ENCODE data around the gene POU2AF3. TPM values are rescaled to one million over a fixed set of nuclear protein-coding genes. Genes with fewer than 3 reads are reported as not detected.

The POU2AF3 gene
- total RNA-seq, 2 experiments from 2014 or later = not detected

GRCh38 chr11:111325259-111325658, 26.9 kb downstream of the POU2AF3 start:
- H3K9me3 ChIP-seq (ENCODE audit: control insufficient read depth in 1 of 2, insufficient read depth in 1 of 2, low read length in 2 of 2) = no peaks in the 10 kb centered on the region
- TF ChIP-seq CTCF (IDR thresholded peaks at IDR 0.05) = no peak
- ATAC-seq (ENCODE audit: poor library complexity) = no peak
- H3K36me3 Mint-ChIP-seq (ENCODE audit: low read depth) = no peaks in the 10 kb centered on the region
- intact Hi-C loops (cut with DNase I, micrococcal nuclease) = no loop called here
- POLR2A ChIA-PET = no interaction called here
- CTCF ChIA-PET = no interaction called here
- H3K4me1 ChIP-seq (ENCODE audit: insufficient read depth, low read length) = no peaks in the 10 kb centered on the region
- no peak overlapping the region for H3K4me3 ChIP-seq (ENCODE audit: low read length)
- H3K4me1 Mint-ChIP-seq (ENCODE audit: low read depth) = no peaks in the 10 kb centered on the region
- no peak overlapping the region for H3K27ac ChIP-seq (ENCODE audit: low read depth in 1 of 2, low read length in 2 of 2)
- H3K4me3 Mint-ChIP-seq = no peak overlapping the region
- H3K36me3 ChIP-seq (ENCODE audit: insufficient read depth, low read length) = no peaks in the 10 kb centered on the region
- no peak for DNase-seq
- peaks cover 0 to 3% of the 10 kb centered on the region in 2 experiments for H3K27me3 ChIP-seq (ENCODE audit: control insufficient read depth in 1 of 2, insufficient read depth in 2 of 2, low read length in 2 of 2)
- no peaks in the 10 kb centered on the region for H3K9me3 Mint-ChIP-seq
- H3K27me3 Mint-ChIP-seq = no peaks in the 10 kb centered on the region
- H3K27ac Mint-ChIP-seq = no peak overlapping the region

GRCh38 chr11:111326824-111327223, 28.5 kb downstream of the POU2AF3 start:
- H3K4me1 ChIP-seq (ENCODE audit: insufficient read depth, low read length) = no peaks in the 10 kb centered on the region
- no peaks in the 10 kb centered on the region for H3K27me3 ChIP-seq (ENCODE audit: control insufficient read depth in 1 of 2, insufficient read depth in 2 of 2, low read length in 2 of 2)
- ChIA-PET POLR2A (no interaction called here), CTCF (no interaction called here)
- TF ChIP-seq CTCF (IDR thresholded peaks at IDR 0.05) = no peak
- Mint-ChIP-seq H3K9me3 (no peaks in the 10 kb centered on the region), H3K27me3 (no peaks in the 10 kb centered on the region), H3K4me1 (ENCODE audit: low read depth) (no peaks in the 10 kb centered on the region), H3K36me3 (ENCODE audit: low read depth) (no peaks in the 10 kb centered on the region), H3K27ac (no peak overlapping the region), H3K4me3 (no peak overlapping the region)
- H3K4me3 ChIP-seq (ENCODE audit: low read length) = no peak overlapping the region
- no peaks in the 10 kb centered on the region for H3K9me3 ChIP-seq (ENCODE audit: control insufficient read depth in 1 of 2, insufficient read depth in 1 of 2, low read length in 2 of 2)
- ATAC-seq (ENCODE audit: poor library complexity) (no peak), DNase-seq (no peak)
- intact Hi-C loops (cut with DNase I, micrococcal nuclease) = no loop called here
- no peaks in the 10 kb centered on the region for H3K36me3 ChIP-seq (ENCODE audit: insufficient read depth, low read length)
- H3K27ac ChIP-seq (ENCODE audit: low read depth in 1 of 2, low read length in 2 of 2) = no peak overlapping the region

- Histone ChIP-seq H3K4me1 (ENCODE audit: insufficient read depth, low read length) (no peaks in the 10 kb centered on the region), H3K4me3 (ENCODE audit: low read length) (no peak overlapping the region), H3K27me3 (ENCODE audit: control insufficient read depth in 1 of 2, insufficient read depth in 2 of 2, low read length in 2 of 2) (no peaks in the 10 kb centered on the region), H3K36me3 (ENCODE audit: insufficient read depth, low read length) (no peaks in the 10 kb centered on the region), H3K27ac (ENCODE audit: low read depth in 1 of 2, low read length in 2 of 2) (no peak overlapping the region), H3K9me3 (ENCODE audit: control insufficient read depth in 1 of 2, insufficient read depth in 1 of 2, low read length in 2 of 2) (no peaks in the 10 kb centered on the region)
- Mint-ChIP-seq H3K27me3 (no peaks in the 10 kb centered on the region), H3K4me1 (ENCODE audit: low read depth) (no peaks in the 10 kb centered on the region), H3K9me3 (no peaks in the 10 kb centered on the region), H3K36me3 (ENCODE audit: low read depth) (no peaks in the 10 kb centered on the region), H3K4me3 (no peak overlapping the region), H3K27ac (no peak overlapping the region)
- POLR2A ChIA-PET = no interaction called here
- intact Hi-C loops (cut with DNase I, micrococcal nuclease) = no loop called here
- ATAC-seq (ENCODE audit: poor library complexity) = no peak
- DNase-seq = no peak
- CTCF ChIA-PET = no interaction called here
- no peak for TF ChIP-seq CTCF (IDR thresholded peaks at IDR 0.05)
Measured at GRCh38 chr11:111327908-111328624, 29.7 kb downstream of the POU2AF3 start.

All from CD4-positive, alpha-beta T cell (primary cell).